ENCODE data around the gene PDE8A.

- no peak for TF ChIP-seq GATA2 (IDR thresholded peaks at IDR 0.05; ENCODE audit: low read depth, low read length)
- TF ChIP-seq GATA3 (IDR thresholded peaks at IDR 0.05; ENCODE audit: low read depth, low read length), result no peak
These were observed 54.3 kb downstream of the PDE8A start for GRCh38 chr15:85035980-85036379.
